Activated CD4-positive, alpha-beta memory T cell treated with anti-CD3 and anti-CD28 coated beads for 36 hours (primary cell): Measurements from ENCODE around the gene RAVER1. TPM values are rescaled to one million over a fixed set of nuclear protein-coding genes. Genes with fewer than 3 reads are reported as not detected.
"Not testable (repeated sequence)": the region's sequence is repeated elsewhere in the genome, so short reads cannot be mapped to it uniquely, and the experiment has no call there.

ENCODE experiments used
- CTCF ChIA-PET: fragments of 350-600 bp; sonication (Branson Sonifier 250); formaldehyde crosslinking; loops from one replicate; lab custom pipeline; 2021; ENCODE audit warnings: antibody characterized with exemption, inconsistent platforms; lab: Charles Lee
- POLR2A ChIA-PET: fragments of 350-600 bp; sonication (Branson Sonifier 250); formaldehyde crosslinking; loops from one replicate; lab custom pipeline; 2021; ENCODE audit warnings: antibody characterized with exemption; lab: Charles Lee
- DNase-seq: peaks from one replicate; pipeline ENCODE4 v3.0.0-alpha.2; 2020
- H3K27ac Mint-ChIP-seq: one replicate; pipeline ENCODE4 v1.8.0; 2021; ENCODE audit warnings: mixed read lengths
- H3K27me3 Mint-ChIP-seq: one replicate; pipeline ENCODE4 v1.8.0; 2021; ENCODE audit warnings: mixed read lengths
- H3K36me3 Mint-ChIP-seq: one replicate; pipeline ENCODE4 v1.8.0; 2021; ENCODE audit warnings: mixed read lengths
- H3K4me1 Mint-ChIP-seq: one replicate; pipeline ENCODE4 v1.8.0; 2021; ENCODE audit warnings: low read depth, mixed read lengths
- H3K4me3 Mint-ChIP-seq: one replicate; pipeline ENCODE4 v1.8.0; 2021; ENCODE audit warnings: mild to moderate bottlenecking, mixed read lengths
- H3K9me3 Mint-ChIP-seq: one replicate; pipeline ENCODE4 v1.8.0; 2021; ENCODE audit warnings: mixed read lengths
- intact Hi-C: fragments of 100-400 bp; cut with micrococcal nuclease; formaldehyde crosslinking; loops from one replicate; pipeline ENCODE4 v1.15.1; 2023
- total RNA-seq, 2 experiments: library from RNA; stranded (reverse); gene quantifications; one replicate each; pipeline ENCODE4 v1.2.3, GENCODE V29; 2021

RAVER1 gene
- 10 to 100 TPM; 81.5 to 85.0 TPM for total RNA-seq

DNA sequence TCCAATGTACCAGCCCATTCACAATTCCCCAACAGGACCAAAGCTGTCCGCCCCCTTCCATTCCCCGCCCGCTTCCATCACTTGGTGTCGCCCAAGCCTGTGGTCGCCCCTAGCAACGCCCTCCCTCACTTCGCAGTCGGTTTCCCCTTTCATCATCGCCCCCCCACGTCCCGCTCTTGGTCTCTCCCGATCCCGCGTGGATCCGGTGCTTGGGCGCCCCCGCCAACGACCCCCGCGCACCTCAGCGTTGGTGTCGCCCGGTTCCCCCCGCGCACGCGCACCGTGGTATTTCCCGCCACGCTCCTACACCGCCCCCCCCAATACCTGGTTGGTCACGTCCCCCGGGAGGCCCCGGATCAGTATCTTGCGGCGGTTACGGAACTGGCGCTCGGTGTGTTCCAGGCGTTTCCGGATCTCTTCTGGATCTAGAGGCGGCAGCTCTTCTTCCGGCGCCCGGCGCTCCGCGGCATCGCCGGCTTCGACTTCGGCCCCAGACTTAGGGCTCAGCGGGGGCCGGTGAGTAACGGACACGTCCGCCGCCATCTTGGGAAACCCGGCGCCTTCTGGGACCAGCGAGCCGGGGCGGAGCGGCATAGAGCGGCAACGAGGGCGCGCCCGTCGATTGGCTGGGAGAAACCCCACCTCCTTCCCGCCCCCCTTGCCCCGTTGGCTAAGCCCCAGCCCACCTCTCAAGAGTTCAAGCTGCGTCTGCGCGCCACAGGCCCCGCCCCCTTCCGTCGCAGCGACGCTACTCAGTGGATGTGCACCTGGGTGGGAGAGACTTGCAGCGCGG lies at the start of gene RAVER1:
Gene RAVER1, minus strand, starts transcription at position 565 of the 793 bp plus-strand sequence. Its CDS starts 22 bp downstream, at position 543.
- Mint-ChIP-seq H3K9me3 (no peaks in the 10 kb centered on the region), H3K27me3 (no peaks in the 10 kb centered on the region)
- CTCF ChIA-PET: interaction anchor here (0.8 to 2.0 kb wide), 9 partner anchors 21 to 305 kb away, joined by 3 to 12 read pairs (median 3); no protein-coding TSS in a partner anchor

DNA sequence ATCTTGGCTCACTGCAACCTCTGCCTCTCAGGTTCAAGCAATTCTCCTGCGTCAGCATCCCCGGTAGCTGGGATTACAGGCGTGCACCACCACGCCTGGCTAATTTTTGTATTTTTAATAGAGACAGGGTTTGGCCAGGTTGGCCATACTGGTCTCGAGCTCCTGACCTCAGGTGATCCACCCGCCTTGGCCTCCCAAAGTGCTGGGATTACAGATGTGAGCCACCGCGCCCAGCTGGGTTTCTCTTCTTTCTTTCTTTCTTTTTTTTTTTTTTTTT lies 49.8 kb upstream of the RAVER1 start:
- CTCF ChIA-PET: interaction anchor here (0.7 to 4.6 kb wide), 5 partner anchors 8 to 164 kb away, joined by 3 to 30 read pairs (median 6); partner anchors contain the start of genes CDC37 and ICAM1
- H3K27me3 Mint-ChIP-seq, intact Hi-C loops, H3K9me3 Mint-ChIP-seq, H3K4me3 Mint-ChIP-seq, H3K27ac Mint-ChIP-seq, POLR2A ChIA-PET, DNase-seq: not testable (repeated sequence)
- Mint-ChIP-seq H3K36me3 (peaks cover 11% of the 10 kb centered on the region), H3K4me1 (peaks cover 21% of the 10 kb centered on the region)

More for the DNA sequence above, at the start of gene RAVER1:
- POLR2A ChIA-PET: interaction anchor here (0.6 to 2.3 kb wide), 7 partner anchors 16 to 369 kb away, joined by 3 to 23 read pairs (median 4); partner anchors contain the start of genes CDC37 and ICAM1
- peak within 1 kb of the TSS; percentile 95 for H3K4me3 Mint-ChIP-seq
- intact Hi-C loops: loop anchor here (1.0 to 10.0 kb wide), 4 partner anchors 16 to 138 kb away; partner anchors contain the start of genes DNMT1, FDX2, ICAM1 and TYK2
- peaks cover 37% of the 10 kb centered on the region for H3K4me1 Mint-ChIP-seq
- peaks cover 36% of the 10 kb centered on the region for H3K36me3 Mint-ChIP-seq
- H3K27ac Mint-ChIP-seq: peak within 1 kb of the TSS; percentile 96
- DNase-seq: peak; percentile 99

- CTCF ChIA-PET: interaction anchor here (0.6 to 4.6 kb wide), 9 partner anchors 8 to 700 kb away, joined by 3 to 33 read pairs (median 4); partner anchors contain the start of genes CDC37 and ICAM1
- peaks cover 20% of the 10 kb centered on the region for H3K4me1 Mint-ChIP-seq
- peak within 1 kb of the TSS; percentile 88 for H3K4me3 Mint-ChIP-seq
- intact Hi-C loops: loop anchor here (1.0 to 2.0 kb wide), 5 partner anchors 23 to 122 kb away; partner anchors contain the start of genes CDC37, ICAM1 and RAVER1
- peaks cover 17% of the 10 kb centered on the region for H3K36me3 Mint-ChIP-seq
- DNase-seq: peak; percentile 98
- no peaks in the 10 kb centered on the region for H3K27me3 Mint-ChIP-seq
- POLR2A ChIA-PET: interaction anchor here (0.6 to 2.7 kb wide), 10 partner anchors 9 to 144 kb away, joined by 3 to 20 read pairs (median 5); partner anchors contain the start of gene ICAM1
- H3K9me3 Mint-ChIP-seq: no peaks in the 10 kb centered on the region
- peak within 1 kb of the TSS; percentile 88 for H3K27ac Mint-ChIP-seq
Observed at GRCh38 chr19:10380313-10381102, 47.2 kb upstream of the RAVER1 start, which contains the start of gene TYK2. Gene TYK2, minus strand, starts transcription at chr19:10380572. Its CDS starts 2,166 bp downstream, at chr19:10378406.

DNA sequence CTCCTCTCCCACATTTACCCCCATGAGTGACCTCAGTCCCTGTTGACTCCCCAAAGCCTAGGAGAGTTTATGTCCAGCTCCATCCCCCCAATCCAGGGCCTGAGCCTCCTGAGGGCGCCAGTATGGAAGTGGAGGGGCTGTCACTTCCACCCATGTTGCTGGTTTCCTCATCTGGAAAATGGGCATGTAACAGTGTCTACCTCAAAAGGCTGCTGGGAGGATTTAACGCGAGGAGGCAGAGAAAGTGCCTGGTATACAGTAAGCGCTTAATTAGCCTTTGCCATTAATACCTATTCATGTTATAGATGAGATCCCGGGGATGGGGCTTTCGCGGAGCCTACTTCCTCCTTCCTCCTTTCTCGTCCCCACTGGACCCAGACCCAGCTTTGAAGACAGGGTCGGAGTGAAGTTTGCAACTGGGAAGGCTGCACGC lies 46.6 kb upstream of the RAVER1 start:
- Mint-ChIP-seq H3K27me3 (no peaks in the 10 kb centered on the region), H3K4me3 (peak overlapping the region; percentile 88), H3K9me3 (no peaks in the 10 kb centered on the region), H3K36me3 (peaks cover 19% of the 10 kb centered on the region), H3K27ac (peak overlapping the region; percentile 88), H3K4me1 (peaks cover 20% of the 10 kb centered on the region)
- POLR2A ChIA-PET: interaction anchor here (0.6 to 2.7 kb wide), 8 partner anchors 9 to 143 kb away, joined by 3 to 20 read pairs (median 6); partner anchors contain the start of gene ICAM1
- CTCF ChIA-PET: interaction anchor here (0.6 to 4.6 kb wide), 8 partner anchors 9 to 699 kb away, joined by 3 to 33 read pairs (median 12); partner anchors contain the start of genes CDC37 and ICAM1
- intact Hi-C loops: loop anchor here (1.0 to 2.0 kb wide), 5 partner anchors 23 to 121 kb away; partner anchors contain the start of genes CDC37, ICAM1 and RAVER1
- no peak for DNase-seq

GRCh38 chr19:10378124-10378523 lies 44.8 kb upstream of the RAVER1 start:
- DNase-seq: no peak
- H3K9me3 Mint-ChIP-seq: no peaks in the 10 kb centered on the region
- ChIA-PET POLR2A (no interaction called here), CTCF (interaction anchor here (0.7 to 3.2 kb wide), 4 partner anchors 13 to 118 kb away, joined by 3 to 33 read pairs (median 4); partner anchors contain the start of gene ICAM1)
- peaks cover 24% of the 10 kb centered on the region for H3K36me3 Mint-ChIP-seq
- no peak overlapping the region for H3K4me3 Mint-ChIP-seq
- H3K27ac Mint-ChIP-seq: peak overlapping the region; percentile 2
- H3K27me3 Mint-ChIP-seq: no peaks in the 10 kb centered on the region
- peaks cover 20% of the 10 kb centered on the region for H3K4me1 Mint-ChIP-seq
- intact Hi-C loops: no loop called here

- DNase-seq, H3K27me3 Mint-ChIP-seq, H3K27ac Mint-ChIP-seq, H3K9me3 Mint-ChIP-seq, H3K4me3 Mint-ChIP-seq, intact Hi-C loops, POLR2A ChIA-PET: not testable (repeated sequence)
- CTCF ChIA-PET: interaction anchor here (1.1 to 1.3 kb wide), 2 partner anchors 15 to 106 kb away, joined by 3 read pairs; partner anchors contain the start of gene ICAM1
- H3K36me3 Mint-ChIP-seq: peaks cover 24% of the 10 kb centered on the region
- peaks cover 20% of the 10 kb centered on the region for H3K4me1 Mint-ChIP-seq
Observed at GRCh38 chr19:10377140-10377640, 43.9 kb upstream of the RAVER1 start.

- DNase-seq: no peak
- Mint-ChIP-seq H3K9me3 (no peaks in the 10 kb centered on the region), H3K4me1 (peaks cover 10% of the 10 kb centered on the region), H3K4me3 (no peak overlapping the region), H3K27ac (no peak overlapping the region), H3K27me3 (no peaks in the 10 kb centered on the region), H3K36me3 (peaks cover 23% of the 10 kb centered on the region)
- intact Hi-C loops: no loop called here
- ChIA-PET CTCF (interaction anchor here (1.3 kb wide), 1 partner anchor 14 kb away, joined by 4 read pairs; no protein-coding TSS in a partner anchor), POLR2A (interaction anchor here (0.6 kb wide), 1 partner anchor 18 kb away, joined by 6 read pairs; no protein-coding TSS in a partner anchor)
Observed at GRCh38 chr19:10374931-10375330, 41.6 kb upstream of the RAVER1 start.

- POLR2A ChIA-PET: no interaction called here
- peaks cover 30% of the 10 kb centered on the region for H3K36me3 Mint-ChIP-seq
- no peaks in the 10 kb centered on the region for H3K9me3 Mint-ChIP-seq
- H3K4me3 Mint-ChIP-seq: no peak overlapping the region
- intact Hi-C loops: no loop called here
- H3K27me3 Mint-ChIP-seq: no peaks in the 10 kb centered on the region
- peaks cover 2% of the 10 kb centered on the region for H3K4me1 Mint-ChIP-seq
- DNase-seq: no peak
- CTCF ChIA-PET: interaction anchor here (0.8 to 1.7 kb wide), 4 partner anchors 16 to 114 kb away, joined by 3 to 4 read pairs (median 3); no protein-coding TSS in a partner anchor
- H3K27ac Mint-ChIP-seq: no peak overlapping the region
Observed at GRCh38 chr19:10372690-10373089, 39.4 kb upstream of the RAVER1 start.

DNA sequence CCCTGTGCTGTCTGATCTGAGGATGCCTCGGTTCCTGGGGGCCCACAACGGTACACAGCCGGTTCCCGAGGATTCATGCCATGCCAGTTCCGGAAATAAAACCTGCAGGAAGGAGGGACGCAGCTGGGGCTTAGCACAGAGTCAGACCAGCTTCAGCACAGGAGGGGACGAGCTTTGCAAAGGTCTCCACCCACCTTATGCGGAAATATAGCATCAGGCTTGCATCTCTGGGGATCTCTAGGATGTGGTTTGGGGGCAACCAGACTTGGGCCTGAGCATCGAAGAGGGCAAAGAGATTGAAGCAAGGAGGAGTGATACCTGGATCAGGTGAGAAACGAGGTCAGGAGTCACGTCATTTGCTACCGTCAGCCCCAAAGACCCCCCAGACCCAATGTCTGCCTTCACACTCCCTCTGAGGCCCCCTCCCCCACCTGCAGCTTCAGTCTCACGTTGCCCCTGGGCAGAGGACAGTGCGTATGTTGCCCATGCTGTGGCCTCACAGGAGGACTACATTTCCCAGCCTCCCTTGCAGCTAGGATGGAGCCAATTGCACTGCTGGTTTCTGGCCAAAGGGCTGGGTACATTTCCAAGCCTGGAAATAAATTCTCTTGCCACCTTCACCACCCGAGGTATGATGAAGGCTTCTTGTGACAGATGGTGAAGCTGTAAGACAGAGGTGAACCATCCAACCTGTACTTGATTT lies 34.9 kb upstream of the RAVER1 start:
- H3K4me3 Mint-ChIP-seq: no peak overlapping the region
- ChIA-PET CTCF (interaction anchor here (0.6 to 2.2 kb wide), 5 partner anchors 21 to 109 kb away, joined by 3 to 9 read pairs (median 4); partner anchors contain the start of gene CDC37), POLR2A (no interaction called here)
- H3K9me3 Mint-ChIP-seq: no peaks in the 10 kb centered on the region
- no peaks in the 10 kb centered on the region for H3K4me1 Mint-ChIP-seq
- intact Hi-C loops: no loop called here
- H3K27me3 Mint-ChIP-seq: no peaks in the 10 kb centered on the region
- peaks cover 36% of the 10 kb centered on the region for H3K36me3 Mint-ChIP-seq
- H3K27ac Mint-ChIP-seq: no peak overlapping the region
- DNase-seq: no peak

GRCh38 chr19:10366950-10367512 lies 33.7 kb upstream of the RAVER1 start:
- DNase-seq, H3K9me3 Mint-ChIP-seq, H3K4me1 Mint-ChIP-seq, H3K27me3 Mint-ChIP-seq, H3K27ac Mint-ChIP-seq, intact Hi-C loops, H3K4me3 Mint-ChIP-seq: not testable (repeated sequence)
- H3K36me3 Mint-ChIP-seq: peaks cover 41% of the 10 kb centered on the region
- POLR2A ChIA-PET: interaction anchor here (0.6 kb wide), 1 partner anchor 164 kb away, joined by 3 read pairs; no protein-coding TSS in a partner anchor
- CTCF ChIA-PET: interaction anchor here (0.7 to 2.2 kb wide), 4 partner anchors 22 to 96 kb away, joined by 3 to 9 read pairs (median 4); partner anchors contain the start of genes CDC37 and ICAM1
